Measurements from ENCODE around the gene FAT1. TPM values are rescaled to one million over a fixed set of nuclear protein-coding genes. Genes with fewer than 3 reads are reported as not detected.

FAT1 gene
- total RNA-seq, 1 donor from 2014 or later = 344 TPM

- Histone ChIP-seq H3K4me3 (ENCODE audit: low read depth, low read length) (no peak overlapping the region), H3K27me3 (ENCODE audit: control insufficient read depth, insufficient read depth, low read length) (no peaks in the 10 kb centered on the region), H3K36me3 (ENCODE audit: control insufficient read depth, insufficient read depth, low read length) (no peaks in the 10 kb centered on the region)
- TF ChIP-seq CTCF (IDR thresholded peaks at IDR 0.05; ENCODE audit: insufficient read depth, low read length, poor library complexity, severe bottlenecking) = no peak
- no peak for DNase-seq (ENCODE audit: low read depth)
Observed at GRCh38 chr4:186736466-186736865, 12.8 kb upstream of the FAT1 start.

- Histone ChIP-seq H3K27me3 (ENCODE audit: control insufficient read depth, insufficient read depth, low read length) (no peaks in the 10 kb centered on the region), H3K36me3 (ENCODE audit: control insufficient read depth, insufficient read depth, low read length) (no peaks in the 10 kb centered on the region), H3K4me3 (ENCODE audit: low read depth, low read length) (no peak overlapping the region)
- no peak for DNase-seq (ENCODE audit: low read depth)
- no peak for TF ChIP-seq CTCF (IDR thresholded peaks at IDR 0.05; ENCODE audit: insufficient read depth, low read length, poor library complexity, severe bottlenecking)
Observed at GRCh38 chr4:186734251-186734650, 10.6 kb upstream of the FAT1 start.

- Histone ChIP-seq H3K36me3 (ENCODE audit: control insufficient read depth, insufficient read depth, low read length) (no peaks in the 10 kb centered on the region), H3K27me3 (ENCODE audit: control insufficient read depth, insufficient read depth, low read length) (no peaks in the 10 kb centered on the region), H3K4me3 (ENCODE audit: low read depth, low read length) (no peak overlapping the region)
- no peak for TF ChIP-seq CTCF (IDR thresholded peaks at IDR 0.05; ENCODE audit: insufficient read depth, low read length, poor library complexity, severe bottlenecking)
- no peak for DNase-seq (ENCODE audit: low read depth)
Observed at GRCh38 chr4:186733778-186734177, 10.1 kb upstream of the FAT1 start.

- Histone ChIP-seq H3K27me3 (ENCODE audit: control insufficient read depth, insufficient read depth, low read length) (no peaks in the 10 kb centered on the region), H3K36me3 (ENCODE audit: control insufficient read depth, insufficient read depth, low read length) (no peaks in the 10 kb centered on the region), H3K4me3 (ENCODE audit: low read depth, low read length) (no peak overlapping the region)
- no peak for TF ChIP-seq CTCF (IDR thresholded peaks at IDR 0.05; ENCODE audit: insufficient read depth, low read length, poor library complexity, severe bottlenecking)
- DNase-seq (ENCODE audit: low read depth) = no peak
Observed at GRCh38 chr4:186730621-186731020, 7.0 kb upstream of the FAT1 start.

GRCh38 chr4:186729856-186730255 is 6.2 kb upstream of the FAT1 start:
- no peaks in the 10 kb centered on the region for H3K27me3 ChIP-seq (ENCODE audit: control insufficient read depth, insufficient read depth, low read length)
- H3K36me3 ChIP-seq (ENCODE audit: control insufficient read depth, insufficient read depth, low read length) = no peaks in the 10 kb centered on the region
- no peak for TF ChIP-seq CTCF (IDR thresholded peaks at IDR 0.05; ENCODE audit: insufficient read depth, low read length, poor library complexity, severe bottlenecking)
- no peak overlapping the region for H3K4me3 ChIP-seq (ENCODE audit: low read depth, low read length)
- no peak for DNase-seq (ENCODE audit: low read depth)

GRCh38 chr4:186728631-186729271 is 5.1 kb upstream of the FAT1 start:
- Histone ChIP-seq H3K4me3 (ENCODE audit: low read depth, low read length) (no peak overlapping the region), H3K27me3 (ENCODE audit: control insufficient read depth, insufficient read depth, low read length) (no peaks in the 10 kb centered on the region), H3K36me3 (ENCODE audit: control insufficient read depth, insufficient read depth, low read length) (no peaks in the 10 kb centered on the region)
- DNase-seq (ENCODE audit: low read depth) = no peak
- no peak for TF ChIP-seq CTCF (IDR thresholded peaks at IDR 0.05; ENCODE audit: insufficient read depth, low read length, poor library complexity, severe bottlenecking)

Measured in kidney epithelial cell (primary cell).